Endodermal cell (in vitro differentiated cells): ENCODE measurements around the gene AUTS2. TPM values are rescaled to one million over a fixed set of nuclear protein-coding genes. Genes with fewer than 3 reads are reported as not detected.

Experiments used
- DNase-seq: peaks from one replicate; pipeline ENCODE4 v3.0.0-alpha.2; 2017
- H3K27ac ChIP-seq: 2 replicates; pipeline ENCODE4 v1.5.1; 2013; ENCODE audit warnings: mild to moderate bottlenecking, low read depth, low read length, moderate library complexity
- H3K27me3 ChIP-seq: 2 replicates; pipeline ENCODE4 v1.6.1; 2013; ENCODE audit warnings: mild to moderate bottlenecking, low read length, moderate library complexity; ENCODE audit not compliant: insufficient read depth, control insufficient read depth, poor library complexity, severe bottlenecking
- H3K36me3 ChIP-seq: 2 replicates; pipeline ENCODE4 v1.7.0; 2013; ENCODE audit warnings: mild to moderate bottlenecking, low read length, moderate library complexity; ENCODE audit not compliant: control insufficient read depth, insufficient read depth
- H3K4me1 ChIP-seq: one replicate; pipeline ENCODE4 v1.7.0; 2013; ENCODE audit warnings: low read length; ENCODE audit not compliant: control insufficient read depth, insufficient read depth
- H3K4me3 ChIP-seq: 2 replicates; pipeline ENCODE4 v1.5.1; 2013; ENCODE audit warnings: mild to moderate bottlenecking, low read length, moderate library complexity
- H3K9ac ChIP-seq: 2 replicates; pipeline ENCODE4 v1.6.1; 2013; ENCODE audit warnings: mild to moderate bottlenecking, low read length, moderate library complexity; ENCODE audit not compliant: poor library complexity, severe bottlenecking; ENCODE audit errors: extremely low read depth
- H3K9me3 ChIP-seq: 2 replicates; pipeline ENCODE4 v1.6.1; 2013; ENCODE audit warnings: mild to moderate bottlenecking, low read length, moderate library complexity; ENCODE audit not compliant: control insufficient read depth
- H3K27ac Mint-ChIP-seq: 2 replicates; pipeline ENCODE4 v1.8.0; 2020; ENCODE audit warnings: mixed read lengths
- H3K27me3 Mint-ChIP-seq: 2 replicates; pipeline ENCODE4 v1.8.0; 2021; ENCODE audit warnings: mild to moderate bottlenecking, mixed read lengths; ENCODE audit not compliant: insufficient read depth
- H3K36me3 Mint-ChIP-seq: 2 replicates; pipeline ENCODE4 v1.8.0; 2020; ENCODE audit warnings: low read depth, mixed read lengths
- H3K4me1 Mint-ChIP-seq: 2 replicates; pipeline ENCODE4 v1.8.0; 2020; ENCODE audit warnings: mixed read lengths
- H3K4me3 Mint-ChIP-seq: 2 replicates; pipeline ENCODE4 v1.8.0; 2020; ENCODE audit warnings: mild to moderate bottlenecking, moderate library complexity, mixed read lengths
- H3K9me3 Mint-ChIP-seq: 2 replicates; pipeline ENCODE4 v1.8.0; 2020; ENCODE audit warnings: mild to moderate bottlenecking, mixed read lengths
- CTCF ChIP-seq: fragments of 200-600 bp; sonication (generic); conservative IDR thresholded peaks from 2 replicates; pipeline ENCODE4 v1.5.0; 2021; ENCODE audit warnings: antibody characterized with exemption, mild to moderate bottlenecking
- WGBS, 2 experiments: methylation state at CpG; one replicate each; pipeline versions ENCODE4 v1.1.5 to v1.1.7; 2013; ENCODE audit warnings: missing lambda C conversion rate in 2 of 2, mixed read lengths in 1 of 2; ENCODE audit not compliant: insufficient coverage in 1 of 2, insufficient read length in 1 of 2; 5-methylcytosine and 5-hydroxymethylcytosine counted together
- total RNA-seq, 2 donors: library from RNA; stranded (reverse); fragmentation: NEBNext Ultra II Directional in 1 of 2; extraction: Animal tissue kit (Norgen Biotek cat#: 25700) in 1 of 2; gene quantifications; 2 replicates in 1 of 2; 3 replicates in 1 of 2; pipeline ENCODE4 v1.2.1, GENCODE V29; 2021

AUTS2 gene
- total RNA-seq, 2 donors from 2014 or later: 76.8 to 106 TPM

GRCh38 chr7:69746383-69746782, 148.1 kb downstream of the AUTS2 start:
- Mint-ChIP-seq H3K36me3 (no peaks in the 10 kb centered on the region), H3K4me3 (no peak overlapping the region), H3K27me3 (no peaks in the 10 kb centered on the region), H3K4me1 (peaks cover 78% of the 10 kb centered on the region), H3K27ac (no peak overlapping the region), H3K9me3 (no peaks in the 10 kb centered on the region)
- no peaks in the 10 kb centered on the region for H3K36me3 ChIP-seq
- H3K9me3 ChIP-seq: no peaks in the 10 kb centered on the region
- TF ChIP-seq CTCF: no peak
- H3K4me1 ChIP-seq: peaks cover 22% of the 10 kb centered on the region
- 88 to 91% methylated on average over 3 of the region's 3 CpGs for WGBS, 2 experiments
- DNase-seq: no peak
- no peak overlapping the region for H3K4me3 ChIP-seq
- no peaks in the 10 kb centered on the region for H3K27me3 ChIP-seq
- no peak overlapping the region for H3K9ac ChIP-seq
- no peak overlapping the region for H3K27ac ChIP-seq

- Histone ChIP-seq H3K9me3 (no peaks in the 10 kb centered on the region), H3K36me3 (no peaks in the 10 kb centered on the region), H3K27me3 (no peaks in the 10 kb centered on the region), H3K4me1 (peaks cover 25% of the 10 kb centered on the region), H3K9ac (no peak overlapping the region), H3K4me3 (no peak overlapping the region), H3K27ac (no peak overlapping the region)
- Mint-ChIP-seq H3K9me3 (no peaks in the 10 kb centered on the region), H3K27ac (no peak overlapping the region), H3K4me3 (no peak overlapping the region), H3K27me3 (no peaks in the 10 kb centered on the region), H3K36me3 (no peaks in the 10 kb centered on the region), H3K4me1 (peaks cover 76% of the 10 kb centered on the region)
- no peak for DNase-seq
- no peak for TF ChIP-seq CTCF
- WGBS, 2 experiments: 96% methylated on average over 2 of the region's 2 CpGs; no CpG with 5 or more reads in 1 of the 2 experiments
Measured at GRCh38 chr7:69747144-69747543, 148.9 kb downstream of the AUTS2 start.

GRCh38 chr7:69748530-69748929, 150.3 kb downstream of the AUTS2 start:
- Histone ChIP-seq H3K27me3 (no peaks in the 10 kb centered on the region), H3K4me1 (peaks cover 18% of the 10 kb centered on the region), H3K4me3 (no peak overlapping the region), H3K9ac (no peak overlapping the region), H3K9me3 (no peaks in the 10 kb centered on the region), H3K27ac (no peak overlapping the region), H3K36me3 (no peaks in the 10 kb centered on the region)
- Mint-ChIP-seq H3K9me3 (no peaks in the 10 kb centered on the region), H3K27ac (peak overlapping the region; percentile 4), H3K36me3 (no peaks in the 10 kb centered on the region), H3K4me1 (peaks cover 72% of the 10 kb centered on the region), H3K27me3 (no peaks in the 10 kb centered on the region), H3K4me3 (no peak overlapping the region)
- no peak for DNase-seq
- TF ChIP-seq CTCF: no peak
